RWPE1 (cell line): ENCODE measurements around the gene CAMK2B.

ENCODE experiments used
- CTCF ChIA-PET: fragments of 350-600 bp; sonication (Branson Sonifier 250); formaldehyde crosslinking; extraction: SDS; loops from one replicate; lab custom pipeline; 2021; lab: Yijun Ruan, JAX
- POLR2A ChIA-PET: fragments of 400-600 bp; formaldehyde crosslinking; extraction: SDS; loops from one replicate; lab custom pipeline; 2020; ENCODE audit warnings: antibody characterized with exemption; ENCODE audit not compliant: low non-redundant PET; lab: Yijun Ruan, JAX
- DNase-seq: peaks from one replicate; pipeline ENCODE4 v3.0.0; 2012; ENCODE audit warnings: low spot score
- H3K27ac ChIP-seq: fragments of 450-650 bp; 2 replicates; pipeline ENCODE4 v1.5.1; 2017
- TF ChIP-seq, protein P1 (sequence below): fragments of 450-650 bp; conservative IDR thresholded peaks from 2 replicates; pipeline ENCODE4 v1.5.1; 2017; ENCODE audit warnings: low read depth, mild to moderate bottlenecking

Gene CAMK2B

DNA sequence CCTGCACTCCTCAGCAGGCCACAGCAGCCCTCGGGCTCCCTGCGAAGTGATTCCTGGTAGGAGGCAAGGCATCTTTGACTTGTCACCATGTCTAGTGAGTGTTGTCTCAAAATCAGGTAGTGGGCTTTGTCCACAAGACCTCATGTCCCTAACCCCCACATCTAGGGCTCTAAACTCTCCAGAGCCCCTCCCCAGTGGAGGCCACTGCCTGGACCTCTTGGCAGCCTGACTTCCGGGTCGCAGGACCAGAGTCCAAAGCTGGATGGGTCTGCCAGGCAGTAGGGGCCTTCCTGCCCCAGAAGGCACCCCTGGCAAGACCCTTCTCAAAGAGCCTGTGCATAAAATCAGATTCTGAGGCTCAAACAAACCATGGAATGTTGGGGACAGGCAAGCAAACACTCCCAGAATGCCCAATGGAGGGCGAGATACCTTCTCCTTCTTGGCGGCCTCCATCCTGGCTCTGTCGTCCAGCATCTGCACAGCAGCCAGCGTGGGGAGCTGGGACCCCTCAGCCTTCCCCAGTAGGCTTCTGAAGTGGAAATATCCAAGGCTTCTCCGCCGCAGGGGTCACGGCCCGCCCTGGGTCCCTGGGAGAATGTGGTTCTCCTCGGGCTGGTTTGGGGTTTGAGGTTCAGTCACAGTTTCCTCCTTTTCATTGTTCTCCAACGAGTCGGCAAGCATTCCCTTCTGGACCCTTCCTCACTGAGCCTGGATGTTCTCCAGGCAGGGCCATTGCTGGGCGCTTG, 136.7 kb downstream of the CAMK2B start:
- POLR2A ChIA-PET = no interaction called here
- DNase-seq = no peak
- TF ChIP-seq, protein P1, sequence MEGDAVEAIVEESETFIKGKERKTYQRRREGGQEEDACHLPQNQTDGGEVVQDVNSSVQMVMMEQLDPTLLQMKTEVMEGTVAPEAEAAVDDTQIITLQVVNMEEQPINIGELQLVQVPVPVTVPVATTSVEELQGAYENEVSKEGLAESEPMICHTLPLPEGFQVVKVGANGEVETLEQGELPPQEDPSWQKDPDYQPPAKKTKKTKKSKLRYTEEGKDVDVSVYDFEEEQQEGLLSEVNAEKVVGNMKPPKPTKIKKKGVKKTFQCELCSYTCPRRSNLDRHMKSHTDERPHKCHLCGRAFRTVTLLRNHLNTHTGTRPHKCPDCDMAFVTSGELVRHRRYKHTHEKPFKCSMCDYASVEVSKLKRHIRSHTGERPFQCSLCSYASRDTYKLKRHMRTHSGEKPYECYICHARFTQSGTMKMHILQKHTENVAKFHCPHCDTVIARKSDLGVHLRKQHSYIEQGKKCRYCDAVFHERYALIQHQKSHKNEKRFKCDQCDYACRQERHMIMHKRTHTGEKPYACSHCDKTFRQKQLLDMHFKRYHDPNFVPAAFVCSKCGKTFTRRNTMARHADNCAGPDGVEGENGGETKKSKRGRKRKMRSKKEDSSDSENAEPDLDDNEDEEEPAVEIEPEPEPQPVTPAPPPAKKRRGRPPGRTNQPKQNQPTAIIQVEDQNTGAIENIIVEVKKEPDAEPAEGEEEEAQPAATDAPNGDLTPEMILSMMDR = no peak
- CTCF ChIA-PET = interaction anchor here (1.0 kb wide), 1 partner anchor 25 kb away, joined by 5 read pairs; no protein-coding TSS in a partner anchor
- no peak overlapping the region for H3K27ac ChIP-seq

DNA sequence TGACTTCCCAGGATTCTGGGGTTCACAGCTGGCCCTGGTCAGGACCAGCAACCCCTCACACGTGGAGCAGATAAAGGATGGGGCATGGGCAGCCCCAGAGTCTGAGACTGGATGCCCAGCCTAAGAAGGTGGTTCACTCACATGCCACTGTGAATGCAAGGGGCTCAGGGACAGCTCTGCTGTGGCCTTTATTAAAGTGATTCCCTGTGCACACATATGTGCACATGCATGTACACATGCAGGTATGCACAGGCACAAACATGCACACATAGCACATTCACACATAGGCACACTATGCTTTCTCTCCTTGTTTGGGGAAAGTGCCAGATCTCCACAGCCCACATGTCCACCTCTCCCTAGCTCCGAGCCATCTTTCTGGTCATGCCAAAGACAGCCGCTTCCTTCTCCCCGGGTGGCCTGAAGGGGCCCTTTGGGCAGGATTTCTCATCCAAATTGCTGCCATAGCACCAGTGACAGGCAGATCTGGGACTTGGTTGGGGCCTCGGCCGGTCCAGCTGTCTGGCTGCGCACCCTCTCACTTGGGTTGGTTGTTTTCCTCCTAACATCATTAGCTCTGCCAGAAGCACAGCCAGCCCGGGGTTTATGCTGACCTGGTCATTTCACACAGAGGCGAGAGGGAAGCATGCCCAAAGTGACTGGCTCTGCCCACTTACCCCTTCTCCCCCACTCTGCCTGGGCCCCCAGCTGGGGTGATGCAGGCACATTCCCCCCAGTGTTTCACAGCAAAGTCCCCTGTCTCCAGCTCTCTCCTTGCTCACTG, 137.6 kb downstream of the CAMK2B start:
- TF ChIP-seq, protein P1 = no peak
- CTCF ChIA-PET = interaction anchor here (1.0 kb wide), 1 partner anchor 24 kb away, joined by 5 read pairs; no protein-coding TSS in a partner anchor
- POLR2A ChIA-PET = no interaction called here
- H3K27ac ChIP-seq = no peak overlapping the region
- DNase-seq = no peak

DNA sequence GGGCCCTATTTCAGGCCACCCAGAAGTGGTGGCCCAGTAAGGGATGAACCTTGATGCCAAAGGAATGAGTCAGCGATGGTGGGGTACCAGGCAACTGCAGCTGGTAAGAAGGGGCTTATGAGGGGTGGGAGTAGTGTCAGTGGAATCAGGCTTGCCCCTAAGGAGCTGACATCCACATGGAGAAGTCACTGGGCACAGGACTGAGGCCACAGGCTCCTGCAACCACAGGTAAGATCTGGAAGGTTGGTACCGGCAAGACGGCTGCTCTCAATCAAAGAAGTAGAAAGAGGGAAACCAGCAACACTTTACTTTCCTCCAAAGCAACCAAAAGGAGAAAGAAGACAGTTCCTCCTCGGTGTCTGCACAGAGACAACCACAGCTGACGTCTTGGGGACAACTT, 138.7 kb downstream of the CAMK2B start:
- TF ChIP-seq, protein P1 = no peak
- no peak for DNase-seq
- POLR2A ChIA-PET = no interaction called here
- CTCF ChIA-PET = no interaction called here
- no peak overlapping the region for H3K27ac ChIP-seq

DNA sequence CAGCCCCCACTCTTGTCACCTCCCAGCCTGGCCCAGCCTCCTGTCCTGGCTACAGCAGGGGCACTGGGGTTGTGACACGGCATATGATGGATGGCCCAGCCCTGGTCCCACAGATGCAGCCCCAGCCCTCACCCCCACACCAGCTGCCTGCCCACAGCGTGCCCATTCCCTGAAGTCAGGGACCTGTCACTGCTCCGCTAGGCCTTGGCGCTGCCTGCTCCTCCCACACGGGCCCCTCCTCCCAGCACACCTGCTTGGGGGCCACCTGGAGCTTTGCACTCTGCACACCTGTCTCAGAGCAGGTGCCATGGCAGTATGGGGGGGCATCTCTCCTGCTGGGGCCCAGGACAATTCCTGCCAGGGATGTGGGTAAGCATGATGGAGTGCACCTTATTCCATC, 139.7 kb downstream of the CAMK2B start:
- peak overlapping the region; percentile 66 for H3K27ac ChIP-seq

DNA sequence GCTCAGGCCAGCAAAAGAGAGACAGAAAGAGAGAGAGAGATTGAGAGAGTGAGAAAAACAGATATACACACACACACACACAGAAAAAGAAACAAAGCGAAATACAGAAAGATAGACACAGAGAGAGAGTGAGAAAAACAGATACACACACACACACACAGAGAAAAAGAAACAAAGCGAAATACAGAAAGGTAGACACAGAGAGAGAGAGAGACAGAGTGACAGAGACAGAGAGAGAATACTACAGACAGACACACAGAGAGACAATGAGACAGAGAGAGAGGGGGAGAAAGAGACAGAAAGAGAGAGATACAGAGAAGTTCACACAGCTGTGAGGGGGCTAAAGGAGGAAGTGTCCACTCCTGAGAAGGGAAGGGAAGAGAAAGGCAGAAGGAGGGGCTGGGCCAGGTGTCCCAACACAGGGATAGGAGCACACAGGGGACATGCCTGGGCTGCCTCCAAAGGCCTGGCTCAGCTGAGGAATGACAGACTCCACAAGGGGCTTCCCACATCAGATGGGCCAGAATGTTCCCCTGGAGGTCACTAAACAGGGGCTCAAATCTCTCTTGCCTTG, 140.4 kb downstream of the CAMK2B start:
- peak overlapping the region; percentile 70 for H3K27ac ChIP-seq

More for the DNA sequence above, 139.7 kb downstream of the CAMK2B start:
- CTCF ChIA-PET = no interaction called here
- POLR2A ChIA-PET = no interaction called here
- TF ChIP-seq, protein P1 = no peak
- no peak for DNase-seq

More for the DNA sequence above, 140.4 kb downstream of the CAMK2B start:
- DNase-seq = no peak
- POLR2A ChIA-PET = no interaction called here
- TF ChIP-seq, protein P1 = no peak
- CTCF ChIA-PET = no interaction called here
